AG10803 (cell line): ENCODE measurements around the gene TMEM69.

Experiments
- DNase-seq: peaks from one replicate; pipeline ENCODE4 v3.0.0; 2010; ENCODE audit warnings: low read depth
- H3K4me3 ChIP-seq: 2 replicates; pipeline ENCODE4 v1.5.1; 2011; ENCODE audit warnings: mild to moderate bottlenecking, low read length, control low read depth
- TF ChIP-seq, protein P1 (sequence below): conservative IDR thresholded peaks from 2 replicates; pipeline ENCODE4 v1.5.1; 2011; ENCODE audit warnings: mild to moderate bottlenecking, low read length, control low read depth, inconsistent platforms

TMEM69 gene, protein sequence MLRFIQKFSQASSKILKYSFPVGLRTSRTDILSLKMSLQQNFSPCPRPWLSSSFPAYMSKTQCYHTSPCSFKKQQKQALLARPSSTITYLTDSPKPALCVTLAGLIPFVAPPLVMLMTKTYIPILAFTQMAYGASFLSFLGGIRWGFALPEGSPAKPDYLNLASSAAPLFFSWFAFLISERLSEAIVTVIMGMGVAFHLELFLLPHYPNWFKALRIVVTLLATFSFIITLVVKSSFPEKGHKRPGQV

DNA sequence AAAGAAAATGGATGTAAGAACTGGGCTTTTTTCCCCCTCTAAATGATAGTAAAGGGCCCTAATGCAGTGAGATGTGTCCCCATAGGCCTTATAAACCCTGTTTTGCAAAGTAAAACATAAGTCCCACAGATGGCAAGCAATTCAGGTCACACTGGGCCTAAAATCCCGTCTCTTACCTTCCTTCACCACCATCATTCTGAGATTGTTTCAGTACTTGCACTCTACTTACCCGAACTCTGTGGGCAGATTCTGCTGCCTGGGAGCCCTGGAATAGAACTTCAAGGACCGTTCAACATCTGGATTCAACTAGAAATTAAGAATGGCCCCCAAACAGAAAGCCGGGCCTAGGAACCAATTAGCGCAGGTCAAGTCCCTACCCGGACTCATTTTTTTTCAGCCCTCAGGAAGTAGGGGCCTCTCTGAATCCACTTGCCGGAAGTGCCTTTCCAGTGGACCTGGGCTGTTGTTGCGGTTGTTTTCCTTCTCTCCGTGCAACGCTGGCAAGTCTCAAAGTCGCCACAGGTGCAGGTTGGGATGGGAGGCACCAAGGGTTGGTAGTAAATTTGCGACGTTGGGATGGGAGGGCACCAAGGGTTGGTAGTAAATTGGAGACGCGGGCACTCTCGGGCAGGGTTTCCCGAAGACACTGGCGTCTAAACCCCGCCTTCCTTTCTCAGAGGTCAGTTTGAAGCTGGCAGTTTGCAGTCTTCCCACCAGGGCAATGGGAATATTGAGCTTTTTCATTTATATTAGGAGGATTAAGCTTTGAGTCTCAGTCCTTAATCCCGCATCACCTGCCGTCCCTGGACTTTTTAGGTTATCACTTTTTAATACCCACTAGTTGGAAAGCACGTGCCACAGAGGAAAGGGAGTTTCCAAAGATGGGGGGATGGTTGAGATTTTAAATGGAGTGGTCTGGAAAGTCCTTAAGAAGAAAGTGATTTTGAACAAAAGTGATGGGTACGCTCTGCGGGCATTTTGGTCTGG lies at the start of gene TMEM69:
TMEM69 (plus strand) TSS at position 428 of the 987 bp plus-strand sequence. CDS start 2,888 bp downstream, outside the sequence.
- TF ChIP-seq, protein P1, sequence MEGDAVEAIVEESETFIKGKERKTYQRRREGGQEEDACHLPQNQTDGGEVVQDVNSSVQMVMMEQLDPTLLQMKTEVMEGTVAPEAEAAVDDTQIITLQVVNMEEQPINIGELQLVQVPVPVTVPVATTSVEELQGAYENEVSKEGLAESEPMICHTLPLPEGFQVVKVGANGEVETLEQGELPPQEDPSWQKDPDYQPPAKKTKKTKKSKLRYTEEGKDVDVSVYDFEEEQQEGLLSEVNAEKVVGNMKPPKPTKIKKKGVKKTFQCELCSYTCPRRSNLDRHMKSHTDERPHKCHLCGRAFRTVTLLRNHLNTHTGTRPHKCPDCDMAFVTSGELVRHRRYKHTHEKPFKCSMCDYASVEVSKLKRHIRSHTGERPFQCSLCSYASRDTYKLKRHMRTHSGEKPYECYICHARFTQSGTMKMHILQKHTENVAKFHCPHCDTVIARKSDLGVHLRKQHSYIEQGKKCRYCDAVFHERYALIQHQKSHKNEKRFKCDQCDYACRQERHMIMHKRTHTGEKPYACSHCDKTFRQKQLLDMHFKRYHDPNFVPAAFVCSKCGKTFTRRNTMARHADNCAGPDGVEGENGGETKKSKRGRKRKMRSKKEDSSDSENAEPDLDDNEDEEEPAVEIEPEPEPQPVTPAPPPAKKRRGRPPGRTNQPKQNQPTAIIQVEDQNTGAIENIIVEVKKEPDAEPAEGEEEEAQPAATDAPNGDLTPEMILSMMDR, result peak; percentile 45
- H3K4me3 ChIP-seq, result peak within 1 kb of the TSS; percentile 97
- DNase-seq, result peak; percentile 93

DNA sequence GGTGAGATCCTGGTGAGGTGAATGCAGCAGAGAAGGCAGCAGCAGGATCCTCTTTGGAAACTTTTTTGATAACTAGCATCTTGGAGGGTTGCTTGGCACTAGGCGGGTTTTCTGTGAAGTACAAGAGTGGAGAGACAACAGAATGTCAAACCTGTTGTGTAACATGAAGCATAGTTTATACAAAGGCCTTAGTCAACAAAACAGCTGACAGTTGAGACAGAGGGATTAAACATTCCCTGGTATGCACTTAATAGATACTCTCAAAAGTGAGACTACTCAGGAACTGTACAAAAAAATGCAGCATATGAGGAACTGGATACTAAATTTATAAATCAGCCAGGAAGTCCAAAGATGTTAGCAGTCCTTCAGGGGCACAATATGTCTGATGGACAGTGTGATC lies 47.7 kb upstream of the TMEM69 start:
- peak; percentile 24 for DNase-seq
- TF ChIP-seq, protein P1, result no peak
- H3K4me3 ChIP-seq, result no peak overlapping the region

DNA sequence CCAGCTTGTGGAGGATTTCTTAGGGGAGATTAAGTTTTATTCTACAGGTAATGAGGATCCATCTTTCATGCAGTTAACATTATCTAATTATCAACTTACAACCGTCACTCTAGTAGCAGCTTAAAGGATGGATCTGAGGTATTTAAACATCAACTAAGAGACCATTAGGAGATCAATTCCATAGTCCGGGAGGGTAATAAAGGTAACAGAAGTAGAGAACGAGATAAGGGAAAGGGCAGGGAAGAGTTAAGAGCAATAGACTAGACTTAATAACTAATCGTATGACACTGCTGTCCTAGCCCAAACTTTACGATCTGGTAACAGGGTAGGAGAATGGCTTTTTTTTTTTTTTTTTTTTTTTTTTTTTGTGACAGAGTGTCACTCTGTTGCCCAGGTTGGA lies 44.7 kb upstream of the TMEM69 start:
- TF ChIP-seq, protein P1, result no peak
- no peak for DNase-seq
- H3K4me3 ChIP-seq, result no peak overlapping the region

DNA sequence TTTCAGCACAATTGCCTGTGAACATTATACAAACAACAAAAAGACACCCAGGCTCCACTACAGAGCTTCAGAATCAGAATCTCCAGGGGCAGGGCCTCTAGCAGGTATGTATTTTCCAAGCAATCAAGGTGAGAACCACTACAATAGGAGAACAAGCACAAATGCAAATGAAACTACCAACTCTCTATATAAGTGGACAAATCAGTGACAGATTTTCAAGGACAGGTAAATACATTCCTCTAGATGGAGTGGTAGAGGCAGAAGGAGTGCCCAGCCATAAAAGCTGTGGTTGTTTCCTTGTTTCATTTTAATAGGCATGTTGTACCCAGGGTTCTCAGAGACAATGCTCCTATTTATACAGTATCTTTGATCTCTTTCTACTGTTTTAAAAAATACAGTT lies 44.0 kb upstream of the TMEM69 start:
- DNase-seq, result no peak

DNA sequence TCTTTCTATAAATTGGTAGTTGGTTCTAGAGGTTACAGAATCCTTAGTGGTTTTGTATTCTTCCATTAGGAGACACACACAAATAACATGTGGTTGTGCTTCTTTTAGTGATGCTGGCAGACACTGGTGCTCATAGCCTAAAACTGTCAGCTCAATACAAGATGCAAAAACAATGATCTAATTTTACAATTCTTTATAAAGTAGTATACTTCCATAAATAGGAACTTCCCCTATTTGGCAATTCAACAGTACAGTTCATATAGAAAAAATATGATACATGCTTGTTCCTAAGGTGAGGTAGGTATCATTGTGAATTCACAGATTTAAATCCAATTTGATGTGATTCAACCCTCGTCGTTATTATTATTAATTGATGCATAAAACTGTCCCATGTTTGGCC lies 43.3 kb upstream of the TMEM69 start:
- TF ChIP-seq, protein P1, result no peak
- H3K4me3 ChIP-seq, result no peak overlapping the region
- no peak for DNase-seq

More for the DNA sequence above, 44.0 kb upstream of the TMEM69 start:
- TF ChIP-seq, protein P1, result no peak
- no peak overlapping the region for H3K4me3 ChIP-seq

DNA sequence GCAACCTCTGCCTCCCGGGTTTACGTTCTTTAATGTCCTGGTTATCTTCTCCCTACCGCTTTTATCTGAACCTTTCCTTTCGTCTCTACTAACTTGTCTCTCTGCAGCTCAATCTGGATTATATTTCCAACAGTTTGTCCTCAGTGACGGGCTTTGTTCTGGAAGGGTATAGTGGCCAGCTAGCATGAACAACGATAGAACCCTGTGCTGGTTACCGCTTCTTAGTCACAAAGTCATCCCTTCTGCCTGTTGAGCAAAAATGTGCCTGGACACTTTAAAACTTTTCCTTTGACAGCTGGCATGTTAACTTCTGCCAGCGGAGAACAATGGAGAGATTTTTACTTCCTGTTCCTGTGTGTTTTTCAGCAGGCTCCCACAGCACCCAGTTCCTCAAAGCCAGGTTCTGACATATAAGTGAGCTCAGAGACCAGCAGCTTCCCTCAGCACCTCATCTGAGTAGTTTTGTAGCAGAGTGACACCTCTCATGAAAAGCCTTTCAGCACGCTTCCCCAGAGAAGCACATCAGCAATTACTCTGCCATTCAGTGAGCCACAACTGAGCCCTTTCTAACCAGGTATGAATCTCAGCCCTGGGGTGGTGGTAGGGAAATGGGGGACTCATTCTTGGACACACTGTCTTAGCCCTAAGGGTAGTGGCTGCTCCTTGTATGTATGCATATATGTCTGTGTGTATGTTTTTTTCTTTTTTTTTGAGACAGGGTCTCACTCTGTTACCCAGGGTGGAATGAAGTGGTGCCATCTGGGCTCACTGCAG lies 40.5 kb upstream of the TMEM69 start:
- DNase-seq, result no peak

More for the DNA sequence above, 40.5 kb upstream of the TMEM69 start:
- TF ChIP-seq, protein P1, result no peak
- H3K4me3 ChIP-seq, result no peak overlapping the region
